SU-DHL-6 (cell line): Measurements from ENCODE around the gene GABRA5.
"Not testable (repeated sequence)": the region's sequence is repeated elsewhere in the genome, so short reads cannot be mapped to it uniquely, and the experiment has no call there.

Source experiments
- H2AFZ ChIP-seq: fragments of 200-600 bp; sonication (generic); 2 replicates; pipeline ENCODE4 v1.6.1; 2014; ENCODE audit warnings: low read depth, mild to moderate bottlenecking, moderate library complexity, mixed read lengths, antibody characterized with exemption, low read length; ENCODE audit not compliant: severe bottlenecking
- H3F3A ChIP-seq: fragments of 200-600 bp; shearing (Covaris generic); 2 replicates; pipeline ENCODE4 v1.6.0; 2016; ENCODE audit warnings: antibody characterized with exemption, mild to moderate bottlenecking; ENCODE audit not compliant: insufficient read depth
- H3K27ac ChIP-seq: fragments of 200-600 bp; sonication (generic); 2 replicates; pipeline ENCODE4 v1.5.1; 2016; ENCODE audit warnings: low read depth, mild to moderate bottlenecking, low read length, moderate library complexity, mixed read lengths
- H3K27me3 ChIP-seq: fragments of 200-600 bp; sonication (generic), shearing (Covaris generic); 2 replicates; pipeline ENCODE4 v1.6.0; 2014; ENCODE audit warnings: mild to moderate bottlenecking, low read length
- H3K36me3 ChIP-seq: fragments of 200-600 bp; sonication (generic); 2 replicates; pipeline ENCODE4 v1.6.1; 2014; ENCODE audit warnings: mild to moderate bottlenecking, low read length, mixed read lengths
- H3K4me2 ChIP-seq: fragments of 300-600, 200-600 bp; shearing (Covaris generic), sonication (generic); 2 replicates; pipeline ENCODE4 v1.6.0; 2014; ENCODE audit warnings: low read length, low read depth, mild to moderate bottlenecking; ENCODE audit not compliant: poor library complexity, severe bottlenecking
- H3K4me3 ChIP-seq: fragments of 200-600 bp; sonication (generic); 2 replicates; pipeline ENCODE4 v1.5.1; 2014; ENCODE audit warnings: antibody characterized with exemption, low read length, mild to moderate bottlenecking, mixed read lengths; ENCODE audit not compliant: insufficient read depth, poor library complexity, severe bottlenecking
- H3K79me2 ChIP-seq: fragments of 200-600 bp; sonication (generic); 2 replicates; pipeline ENCODE4 v1.6.1; 2014; ENCODE audit warnings: mild to moderate bottlenecking, low read length, moderate library complexity; ENCODE audit not compliant: insufficient read depth
- H3K9ac ChIP-seq: fragments of 200-600 bp; sonication (generic); 2 replicates; pipeline ENCODE4 v1.7.0; 2014; ENCODE audit warnings: mild to moderate bottlenecking, low read length
- H3K9me2 ChIP-seq: fragments of 200-600 bp; sonication (generic); replicated peaks from 2 replicates; pipeline ENCODE4 v1.6.1; 2014; ENCODE audit warnings: low read length; ENCODE audit not compliant: insufficient read depth
- H3K9me3 ChIP-seq: fragments of 200-600 bp; sonication (generic); 2 replicates; pipeline ENCODE4 v1.6.1; 2014; ENCODE audit warnings: low read length, mixed read lengths; ENCODE audit not compliant: insufficient read depth
- H4K20me1 ChIP-seq: fragments of 200-600 bp; sonication (generic); 2 replicates; pipeline ENCODE4 v1.6.1; 2014; ENCODE audit warnings: low read depth, mild to moderate bottlenecking, antibody characterized with exemption, low read length, moderate library complexity, mixed read lengths
- EZH2phosphoT487 ChIP-seq: fragments of 200-600 bp; sonication (generic), shearing (Covaris generic); conservative IDR thresholded peaks from 2 replicates; pipeline ENCODE4 v1.6.1; 2018; ENCODE audit warnings: mild to moderate bottlenecking, antibody characterized with exemption, low read length, moderate library complexity, mixed read lengths
- TF ChIP-seq, protein P1 (sequence below): fragments of 200-600 bp; sonication (generic); IDR thresholded peaks from one replicate; pipeline ENCODE4 v1.5.1; 2017; ENCODE audit warnings: antibody characterized with exemption, mild to moderate bottlenecking, low read length, moderate library complexity; ENCODE audit not compliant: insufficient read depth, poor library complexity, severe bottlenecking

Gene GABRA5

DNA sequence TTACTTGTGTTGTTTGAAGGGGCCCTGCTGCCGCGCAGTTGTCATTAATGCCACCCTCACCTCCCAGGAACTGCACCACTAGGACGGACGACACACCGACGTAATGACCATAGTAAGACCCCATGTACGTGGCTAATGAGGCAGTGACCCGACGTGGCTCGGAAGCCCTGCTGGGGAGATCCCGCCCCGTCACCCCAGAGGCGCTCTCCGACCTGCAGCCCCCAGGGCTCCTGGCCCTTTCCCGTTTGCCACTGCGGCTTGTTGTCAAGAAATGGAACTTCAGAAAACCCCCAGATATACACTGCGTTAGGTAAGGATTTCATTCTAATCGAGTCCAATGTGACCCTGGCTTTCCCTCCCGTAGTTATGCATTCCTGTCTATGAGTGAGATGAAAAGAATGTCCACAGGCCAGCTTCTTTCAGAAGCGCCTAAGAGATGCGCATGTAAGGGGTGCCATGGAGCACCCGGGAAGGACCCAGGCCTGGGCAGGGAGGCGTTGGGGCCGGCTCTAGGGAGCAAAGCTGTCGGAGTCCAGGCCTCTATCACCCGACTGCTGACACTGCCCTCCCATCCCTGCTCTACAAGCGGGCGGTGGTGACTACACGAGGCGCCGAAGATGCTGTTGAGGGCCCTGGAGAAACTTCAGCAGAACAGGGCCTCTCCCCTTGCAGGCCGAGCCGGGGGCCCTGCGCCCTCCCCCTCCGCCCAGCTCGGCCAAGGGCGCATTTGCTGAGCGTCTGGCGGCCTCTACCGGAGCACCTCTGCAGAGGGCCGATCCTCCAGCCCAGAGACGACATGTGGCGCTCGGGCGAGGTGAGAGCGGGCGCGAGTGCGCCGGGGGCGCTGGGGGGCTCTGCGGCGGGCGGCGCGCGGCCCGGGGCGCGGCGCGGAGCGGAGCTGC, at the start of gene GABRA5:
Gene GABRA5, plus strand, starts transcription at position 765 of the 902 bp plus-strand sequence. CDS start 2,187 bp downstream, outside the sequence.
- H3K4me3 ChIP-seq: no peak within 1 kb of the TSS
- no peaks in the 10 kb centered on the region for H3K9me2 ChIP-seq
- H3K27me3 ChIP-seq: no peaks in the 10 kb centered on the region
- no peak within 1 kb of the TSS for H3K9ac ChIP-seq
- no peak within 1 kb of the TSS for H3K27ac ChIP-seq
- H2AFZ ChIP-seq: no peak within 1 kb of the TSS
- H3K4me2 ChIP-seq: no peak within 1 kb of the TSS
- no peaks in the 10 kb centered on the region for H3F3A ChIP-seq
- H3K9me3 ChIP-seq: no peaks in the 10 kb centered on the region
- H4K20me1 ChIP-seq: no peaks in the 10 kb centered on the region
- TF ChIP-seq, protein P1, sequence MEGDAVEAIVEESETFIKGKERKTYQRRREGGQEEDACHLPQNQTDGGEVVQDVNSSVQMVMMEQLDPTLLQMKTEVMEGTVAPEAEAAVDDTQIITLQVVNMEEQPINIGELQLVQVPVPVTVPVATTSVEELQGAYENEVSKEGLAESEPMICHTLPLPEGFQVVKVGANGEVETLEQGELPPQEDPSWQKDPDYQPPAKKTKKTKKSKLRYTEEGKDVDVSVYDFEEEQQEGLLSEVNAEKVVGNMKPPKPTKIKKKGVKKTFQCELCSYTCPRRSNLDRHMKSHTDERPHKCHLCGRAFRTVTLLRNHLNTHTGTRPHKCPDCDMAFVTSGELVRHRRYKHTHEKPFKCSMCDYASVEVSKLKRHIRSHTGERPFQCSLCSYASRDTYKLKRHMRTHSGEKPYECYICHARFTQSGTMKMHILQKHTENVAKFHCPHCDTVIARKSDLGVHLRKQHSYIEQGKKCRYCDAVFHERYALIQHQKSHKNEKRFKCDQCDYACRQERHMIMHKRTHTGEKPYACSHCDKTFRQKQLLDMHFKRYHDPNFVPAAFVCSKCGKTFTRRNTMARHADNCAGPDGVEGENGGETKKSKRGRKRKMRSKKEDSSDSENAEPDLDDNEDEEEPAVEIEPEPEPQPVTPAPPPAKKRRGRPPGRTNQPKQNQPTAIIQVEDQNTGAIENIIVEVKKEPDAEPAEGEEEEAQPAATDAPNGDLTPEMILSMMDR: no peak
- TF ChIP-seq EZH2phosphoT487: no peak
- no peaks in the 10 kb centered on the region for H3K79me2 ChIP-seq
- no peaks in the 10 kb centered on the region for H3K36me3 ChIP-seq

DNA sequence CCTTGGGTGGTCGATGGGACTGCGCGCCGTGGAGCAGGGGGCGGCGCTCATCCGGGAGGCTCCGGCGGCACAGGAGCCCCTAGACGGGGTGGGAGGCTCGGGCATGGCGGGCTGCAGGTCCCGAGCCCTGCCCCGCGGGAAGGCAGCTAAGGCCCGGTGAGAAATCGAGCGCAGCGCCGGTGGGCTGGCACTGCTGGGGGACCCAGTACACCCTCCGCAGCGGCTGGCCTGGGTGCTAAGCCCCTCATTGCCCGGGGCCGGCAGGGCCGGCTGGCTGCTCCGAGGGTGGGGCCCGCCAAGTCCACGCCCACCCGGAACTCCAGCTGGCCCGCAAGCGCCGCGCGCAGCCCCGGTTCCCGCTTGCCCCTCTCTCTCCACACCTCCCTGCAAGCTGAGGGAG, 35.7 kb upstream of the GABRA5 start:
- not testable (repeated sequence) for H3K9me2 ChIP-seq, H3K36me3 ChIP-seq, H3K9me3 ChIP-seq, H4K20me1 ChIP-seq, H3F3A ChIP-seq, H3K27ac ChIP-seq, H3K27me3 ChIP-seq, H3K79me2 ChIP-seq, H3K9ac ChIP-seq, H3K4me3 ChIP-seq, H2AFZ ChIP-seq, H3K4me2 ChIP-seq

DNA sequence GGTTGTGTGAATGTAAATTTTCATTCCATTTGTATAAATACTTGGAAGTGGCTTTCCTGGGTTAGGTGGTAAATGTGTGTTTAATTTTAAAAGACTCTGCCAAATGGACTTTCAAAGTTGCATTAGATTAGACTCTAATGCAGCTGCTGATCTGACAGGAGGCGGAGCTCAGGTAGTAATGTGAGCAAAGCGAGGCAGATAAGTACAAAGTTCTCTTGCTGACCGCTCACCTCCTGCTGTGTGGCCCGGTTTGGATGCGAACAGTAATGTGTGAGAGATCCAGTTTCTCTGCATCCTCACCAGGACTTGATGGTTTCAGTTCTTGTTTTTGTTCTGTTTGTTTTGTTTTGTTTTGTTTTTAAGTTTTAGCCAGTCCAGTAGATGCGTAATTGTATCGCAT, 34.9 kb upstream of the GABRA5 start:
- no peaks in the 10 kb centered on the region for H3K36me3 ChIP-seq
- no peaks in the 10 kb centered on the region for H3K27me3 ChIP-seq
- no peak for TF ChIP-seq EZH2phosphoT487
- TF ChIP-seq, protein P1: no peak
- no peaks in the 10 kb centered on the region for H3F3A ChIP-seq
- no peak overlapping the region for H3K27ac ChIP-seq
- no peaks in the 10 kb centered on the region for H4K20me1 ChIP-seq
- no peak overlapping the region for H3K4me3 ChIP-seq
- no peaks in the 10 kb centered on the region for H3K79me2 ChIP-seq
- H3K9me3 ChIP-seq: peaks cover 6% of the 10 kb centered on the region; the same call in 1 of the 2 replicates
- H2AFZ ChIP-seq: no peak overlapping the region
- H3K9ac ChIP-seq: no peak overlapping the region
- H3K9me2 ChIP-seq: no peaks in the 10 kb centered on the region
- H3K4me2 ChIP-seq: no peak overlapping the region
